ENCODE results near the gene POU2F1.

GRCh38 chr1:167434306-167434705 is 213.6 kb downstream of the POU2F1 start:
- TF ChIP-seq CTCF (IDR thresholded peaks at IDR 0.05), result no peak
- TF ChIP-seq POLR2A (IDR thresholded peaks at IDR 0.05), result no peak
